HG03442 (cell line): ENCODE data around the gene PEPD.

Source experiments
- ATAC-seq: cut with Tn5 transposase; IDR thresholded peaks from one replicate; pipeline ENCODE4 v1.9.1; 2021; ENCODE audit warnings: mild to moderate bottlenecking, moderate library complexity; ENCODE audit not compliant: unreplicated experiment

Gene PEPD

GRCh38 chr19:33343301-33343700 is 178.3 kb downstream of the PEPD start:
- no peak for ATAC-seq

- no peak for ATAC-seq
These were observed 180.6 kb downstream of the PEPD start for GRCh38 chr19:33340991-33341390.

GRCh38 chr19:33339016-33339984 is 182.3 kb downstream of the PEPD start:
- ATAC-seq, result no peak
